Activated CD4-positive, alpha-beta T cell treated with anti-CD3 and anti-CD28 coated beads, Interleukin-2, amount 50 U/mL, for 16 hours (primary cell): ENCODE data around the gene THTPA.
"Not testable (repeated sequence)": the region's sequence is repeated elsewhere in the genome, so short reads cannot be mapped to it uniquely, and the experiment has no call there.

Source experiments
- DNase-seq: peaks from one replicate; pipeline ENCODE4 v3.0.0-alpha.2; 2020

The THTPA gene

DNA sequence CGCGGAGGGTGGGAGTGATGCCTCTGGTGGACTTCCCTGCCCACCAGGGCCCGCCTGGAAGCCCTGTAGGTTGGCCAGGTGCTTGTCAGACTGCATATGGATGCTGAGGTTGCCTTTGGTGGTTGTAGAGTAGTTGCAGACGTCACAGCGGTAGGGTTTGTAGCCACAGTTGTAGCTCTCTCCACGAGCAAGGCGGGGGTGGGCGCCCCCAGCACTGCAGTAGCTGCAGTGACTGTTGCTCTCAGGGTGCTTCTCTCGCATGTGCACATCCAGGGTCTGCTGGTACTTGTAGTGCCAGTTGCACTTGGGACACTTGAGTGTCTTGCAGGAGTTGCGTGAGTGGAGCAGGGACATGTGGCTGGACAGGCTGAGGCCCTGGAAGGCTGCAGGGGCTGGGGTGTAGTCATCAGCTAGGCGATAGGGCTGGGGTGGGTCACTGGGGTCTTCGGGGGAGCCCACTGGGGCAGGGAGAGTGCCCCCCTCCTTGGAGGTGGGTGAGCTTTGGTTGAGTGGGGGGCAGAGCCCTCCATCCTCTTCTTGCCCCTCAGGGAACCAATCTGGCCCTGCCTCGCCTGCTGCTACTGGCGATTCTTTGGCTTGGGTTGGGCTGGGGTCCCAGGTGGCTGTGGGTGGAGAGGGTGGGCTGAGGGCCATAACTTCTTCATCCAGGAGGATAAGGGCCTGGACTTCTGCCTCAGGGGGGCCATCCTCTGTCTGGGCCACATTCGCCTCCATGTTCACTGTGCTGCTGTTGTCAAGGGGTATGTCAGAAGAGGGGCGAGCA, 22.2 kb upstream of the THTPA start:
- DNase-seq = no peak

DNA sequence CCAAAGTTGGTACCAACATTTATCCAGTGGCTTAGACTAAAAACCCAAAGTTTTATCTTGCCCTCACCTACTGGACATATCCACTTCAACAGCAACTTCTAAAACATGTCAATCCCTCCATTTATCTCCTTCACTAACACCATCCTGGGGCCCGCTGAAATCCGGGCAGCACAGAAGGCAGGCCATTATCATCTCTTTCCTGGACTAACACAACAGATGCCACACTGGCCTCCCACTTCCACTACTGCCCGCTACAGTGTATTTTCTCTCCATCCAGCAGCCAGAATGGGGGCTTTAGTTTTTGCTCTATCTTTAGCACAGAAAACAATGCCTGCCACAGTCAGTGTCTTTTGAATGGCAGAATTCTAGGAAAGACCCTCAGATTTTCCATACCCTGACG, 20.1 kb upstream of the THTPA start:
- DNase-seq = no peak

DNA sequence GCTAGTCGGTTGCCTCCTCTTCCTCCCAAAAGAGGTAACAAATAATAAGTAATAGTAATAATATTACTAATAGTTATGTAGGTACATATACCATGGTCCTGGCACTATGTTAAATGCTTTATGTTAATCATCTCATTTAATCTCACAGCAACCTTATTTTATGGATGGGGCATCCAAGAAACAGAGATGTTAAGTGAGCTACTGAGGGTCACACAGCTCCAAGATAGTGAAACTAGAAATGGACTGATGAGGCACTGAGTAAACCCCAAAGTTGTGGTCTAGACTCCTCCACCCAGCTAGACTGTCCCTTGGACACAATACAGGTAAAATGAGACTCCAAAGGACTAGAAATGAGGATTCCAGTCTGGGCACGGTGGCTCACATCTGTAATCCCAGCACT, 19.6 kb upstream of the THTPA start:
- no peak for DNase-seq

- not testable (repeated sequence) for DNase-seq
Observed at GRCh38 chr14:23536906-23537305, 19.2 kb upstream of the THTPA start.

DNA sequence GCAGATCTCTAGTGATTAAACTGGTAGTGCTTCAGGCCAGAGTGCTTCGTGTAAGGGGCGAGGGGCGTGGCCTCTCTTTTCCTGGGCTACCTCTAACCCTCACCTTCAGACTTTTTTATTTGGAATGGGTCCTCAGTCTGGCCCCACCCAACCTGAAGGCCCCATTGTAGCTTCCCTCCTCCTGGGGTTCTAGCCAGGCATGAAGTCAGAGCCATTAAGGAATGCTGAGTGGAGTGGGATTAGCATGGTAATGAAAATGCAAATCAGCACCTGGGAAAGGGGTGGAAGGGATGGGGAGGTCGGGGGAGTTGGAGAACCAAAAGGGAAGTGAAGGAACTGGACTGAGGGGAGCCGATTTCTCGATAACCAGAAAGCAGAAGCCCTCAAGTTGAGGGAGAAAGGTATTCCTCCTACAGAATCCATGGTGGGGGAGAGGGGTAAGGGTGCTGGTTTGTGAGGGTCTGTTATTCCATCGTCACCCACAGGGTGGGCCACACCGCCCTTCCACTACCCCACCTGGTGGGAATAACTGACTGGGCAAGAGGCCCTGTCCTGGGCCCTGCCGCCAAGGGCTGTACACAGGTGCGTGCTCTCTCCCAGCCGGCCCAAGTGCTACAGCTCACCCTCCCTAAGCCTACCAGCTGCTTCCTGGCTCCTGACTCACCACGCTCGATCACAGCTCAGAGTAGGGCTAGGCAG, 18.6 kb upstream of the THTPA start:
- DNase-seq = no peak

DNA sequence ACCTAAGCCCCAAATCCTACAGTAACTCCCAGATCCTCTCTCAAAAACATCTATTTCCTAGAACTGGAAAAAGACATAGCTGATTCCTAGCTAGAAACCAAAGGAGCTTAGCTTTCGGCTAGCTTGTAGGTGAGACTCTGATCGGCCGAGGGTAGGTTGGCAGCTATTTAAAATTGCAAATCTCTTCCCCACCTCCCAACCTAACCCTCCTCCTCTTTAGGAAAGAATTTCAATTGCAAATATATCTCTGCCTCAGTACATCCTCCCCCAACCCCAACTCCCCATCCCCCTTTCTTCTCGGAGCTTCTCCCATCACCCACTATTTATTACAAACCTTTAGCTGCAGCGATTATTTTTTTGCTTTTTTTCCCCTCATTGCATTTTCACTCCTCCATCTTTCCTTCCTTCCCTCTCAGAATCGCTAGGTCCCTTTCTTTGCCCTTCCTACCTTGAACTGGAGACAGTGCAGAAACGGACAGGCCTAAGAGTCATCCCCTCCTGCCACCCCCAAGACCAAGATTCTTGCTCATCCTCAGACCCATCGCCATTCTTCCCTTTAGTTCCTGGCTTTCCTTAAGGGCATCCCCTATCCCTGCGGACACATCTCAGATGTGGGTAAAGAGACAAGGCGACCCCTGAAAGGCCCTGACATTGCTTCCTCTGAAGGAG, 17.9 kb upstream of the THTPA start:
- no peak for DNase-seq

DNA sequence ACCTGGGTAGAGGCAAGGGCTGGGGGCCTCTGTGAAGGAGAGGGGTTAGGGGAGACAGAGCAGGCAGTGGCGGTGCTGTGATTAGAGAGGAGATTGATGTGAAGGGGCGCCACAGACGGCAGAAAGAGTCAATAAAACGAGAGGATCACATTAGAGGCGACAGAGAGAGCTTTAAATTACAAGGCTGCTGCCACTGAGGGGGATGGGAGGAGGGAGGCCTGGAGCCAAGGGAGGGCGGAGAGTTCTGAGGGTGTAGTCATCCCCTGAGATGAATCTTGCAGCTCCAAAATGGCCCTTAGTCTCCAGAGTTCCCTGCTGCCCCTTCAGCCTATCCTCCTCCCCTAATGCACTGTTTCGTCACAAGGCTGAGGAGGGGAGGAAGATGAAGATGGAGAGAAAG, 17.3 kb upstream of the THTPA start:
- no peak for DNase-seq

DNA sequence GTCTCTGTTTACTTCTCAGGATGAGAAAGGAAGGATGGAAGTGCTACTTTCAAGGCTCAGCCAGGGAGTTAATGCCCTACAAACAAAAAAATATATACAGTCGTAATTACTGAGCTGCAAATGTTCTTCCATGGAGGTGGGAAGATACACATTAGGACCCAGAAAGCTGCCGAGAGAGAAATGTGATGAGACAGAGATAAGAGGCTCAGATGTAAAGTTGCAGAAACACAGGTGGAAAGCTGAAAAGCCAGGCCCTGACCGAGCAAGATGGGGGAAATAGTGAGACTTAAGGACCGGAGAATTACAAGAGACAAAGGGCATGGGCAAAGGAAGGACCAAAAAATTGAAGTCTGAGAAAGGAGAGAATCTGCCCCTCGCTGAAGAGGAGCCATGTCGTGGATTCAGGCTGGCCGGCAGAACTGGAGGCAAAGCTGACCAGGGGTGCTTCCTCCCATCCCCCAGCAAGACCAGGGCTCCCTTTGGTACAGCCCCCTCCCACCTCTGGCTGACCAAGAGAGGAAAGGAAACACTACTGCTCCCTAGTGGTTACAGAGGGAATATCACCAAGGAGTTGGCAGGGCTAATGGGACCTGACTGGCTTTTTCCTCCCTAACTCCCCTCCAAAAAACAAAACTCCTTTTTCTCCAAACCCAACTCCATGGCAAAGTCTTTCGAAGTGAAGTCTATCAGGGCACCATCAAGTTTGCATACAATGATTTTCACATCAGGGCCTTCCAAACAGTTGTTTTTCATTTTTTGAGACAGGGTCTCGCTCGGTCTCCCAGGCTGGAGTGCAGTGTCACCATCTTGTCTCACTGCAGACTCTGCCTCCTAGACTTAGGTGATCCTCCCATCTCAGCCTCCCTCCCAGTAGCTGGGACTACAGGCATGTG, 16.6 kb upstream of the THTPA start:
- DNase-seq = peak; percentile 61

DNA sequence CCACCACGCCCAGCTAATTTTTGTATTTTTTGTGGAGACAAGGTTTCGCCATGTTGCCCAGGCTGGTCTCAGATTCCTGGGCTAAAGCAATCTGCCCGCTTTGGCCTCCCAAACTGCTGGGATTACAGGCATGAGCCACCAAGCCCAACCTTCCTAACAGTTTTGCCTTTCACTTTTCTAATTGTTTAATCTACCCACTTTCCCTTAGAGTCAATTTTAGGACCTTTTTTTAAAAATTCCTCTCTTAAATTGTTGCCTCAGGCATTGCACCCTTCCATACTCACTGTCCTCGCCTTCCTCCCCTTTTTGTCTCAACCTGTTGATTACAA, 16.0 kb upstream of the THTPA start:
- DNase-seq = no peak

DNA sequence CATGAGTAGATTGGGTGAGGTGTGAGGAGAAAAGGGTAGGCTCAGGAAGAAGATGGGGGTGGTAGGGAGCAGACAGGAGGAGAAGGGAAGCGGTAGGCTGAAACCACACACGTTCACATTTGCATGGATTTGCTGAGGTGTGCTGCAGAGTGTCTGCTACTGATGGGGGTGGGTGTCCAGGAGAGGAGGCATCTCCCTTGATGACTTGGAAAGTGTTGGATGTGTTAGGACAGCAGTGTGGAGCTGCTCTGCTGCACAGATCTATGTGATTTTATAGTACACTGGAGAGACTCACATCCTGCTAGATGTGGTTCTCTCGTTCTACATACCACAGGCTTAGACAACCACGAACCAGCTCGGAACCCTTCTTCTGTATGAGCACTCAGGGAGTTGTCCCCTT, 13.8 kb upstream of the THTPA start:
- no peak for DNase-seq

- DNase-seq = no peak
Observed at GRCh38 chr14:23543403-23543802, 12.7 kb upstream of the THTPA start.

DNA sequence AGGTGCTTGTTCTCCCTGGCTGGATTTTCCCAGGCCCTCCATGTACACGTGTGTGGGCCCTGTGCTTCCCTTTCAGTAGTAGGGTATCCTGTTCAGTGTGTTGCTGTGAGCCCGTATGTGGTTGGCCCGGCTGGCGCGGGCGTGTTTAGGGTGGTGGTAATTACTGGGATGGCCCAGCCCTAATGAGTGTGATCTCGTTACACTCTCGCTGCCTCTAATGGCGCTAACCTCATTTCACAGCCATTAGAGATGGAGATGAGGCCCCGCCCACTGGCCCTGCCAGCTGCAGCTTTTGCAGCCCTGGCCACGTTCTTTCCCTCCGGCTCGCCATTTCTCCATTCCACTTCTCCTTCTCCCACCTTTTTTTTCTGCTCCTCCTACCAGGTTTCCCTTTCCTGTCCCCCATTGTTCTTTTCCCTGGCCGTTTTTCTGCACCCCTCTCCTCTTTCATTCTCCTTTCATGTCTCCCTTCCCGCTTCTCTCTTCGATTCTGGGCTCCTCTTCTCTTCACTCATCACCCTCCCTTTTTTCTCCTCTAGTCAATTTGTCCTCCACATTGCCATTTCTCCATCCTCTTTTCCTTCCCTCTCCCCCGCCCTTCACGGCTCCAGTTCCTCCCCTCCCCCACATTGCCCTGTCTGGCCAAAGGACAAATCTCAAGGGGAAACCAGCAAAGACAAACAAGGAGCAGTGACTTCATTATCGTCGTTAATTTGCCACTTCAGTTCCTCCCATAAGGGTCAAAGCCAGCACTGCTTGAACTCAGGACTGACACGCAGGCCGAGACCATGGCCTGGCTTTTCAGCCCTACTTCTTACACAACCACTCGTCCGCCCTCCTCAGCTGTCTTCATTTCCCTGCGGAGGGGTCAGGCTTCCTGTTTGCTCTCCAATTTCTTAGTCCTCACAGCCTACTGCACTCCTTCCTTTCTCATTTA, 11.3 kb upstream of the THTPA start:
- no peak for DNase-seq

- no peak for DNase-seq
Observed at GRCh38 chr14:23545740-23546365, 10.2 kb upstream of the THTPA start.

GRCh38 chr14:23546450-23547035, 9.5 kb upstream of the THTPA start:
- DNase-seq = no peak

DNA sequence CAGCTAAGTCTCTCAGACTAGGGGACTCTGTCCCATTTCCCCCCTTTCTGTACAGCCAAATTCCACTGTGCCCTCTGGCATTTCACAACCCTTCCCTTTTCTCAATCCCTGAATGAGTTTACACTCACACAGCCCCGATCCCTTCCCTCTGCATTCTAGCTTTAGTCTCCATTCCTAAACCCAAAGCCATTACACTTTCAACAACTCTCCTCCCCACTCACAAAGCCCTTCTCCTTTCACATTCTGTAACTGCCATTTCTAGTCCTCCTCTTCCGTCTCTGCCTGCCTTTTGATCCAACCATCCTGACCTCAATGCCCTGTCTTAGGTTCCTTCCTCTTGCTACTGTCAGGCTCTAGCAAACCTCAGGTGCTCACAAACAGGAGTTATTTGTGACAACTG, 8.1 kb upstream of the THTPA start:
- DNase-seq = no peak

DNA sequence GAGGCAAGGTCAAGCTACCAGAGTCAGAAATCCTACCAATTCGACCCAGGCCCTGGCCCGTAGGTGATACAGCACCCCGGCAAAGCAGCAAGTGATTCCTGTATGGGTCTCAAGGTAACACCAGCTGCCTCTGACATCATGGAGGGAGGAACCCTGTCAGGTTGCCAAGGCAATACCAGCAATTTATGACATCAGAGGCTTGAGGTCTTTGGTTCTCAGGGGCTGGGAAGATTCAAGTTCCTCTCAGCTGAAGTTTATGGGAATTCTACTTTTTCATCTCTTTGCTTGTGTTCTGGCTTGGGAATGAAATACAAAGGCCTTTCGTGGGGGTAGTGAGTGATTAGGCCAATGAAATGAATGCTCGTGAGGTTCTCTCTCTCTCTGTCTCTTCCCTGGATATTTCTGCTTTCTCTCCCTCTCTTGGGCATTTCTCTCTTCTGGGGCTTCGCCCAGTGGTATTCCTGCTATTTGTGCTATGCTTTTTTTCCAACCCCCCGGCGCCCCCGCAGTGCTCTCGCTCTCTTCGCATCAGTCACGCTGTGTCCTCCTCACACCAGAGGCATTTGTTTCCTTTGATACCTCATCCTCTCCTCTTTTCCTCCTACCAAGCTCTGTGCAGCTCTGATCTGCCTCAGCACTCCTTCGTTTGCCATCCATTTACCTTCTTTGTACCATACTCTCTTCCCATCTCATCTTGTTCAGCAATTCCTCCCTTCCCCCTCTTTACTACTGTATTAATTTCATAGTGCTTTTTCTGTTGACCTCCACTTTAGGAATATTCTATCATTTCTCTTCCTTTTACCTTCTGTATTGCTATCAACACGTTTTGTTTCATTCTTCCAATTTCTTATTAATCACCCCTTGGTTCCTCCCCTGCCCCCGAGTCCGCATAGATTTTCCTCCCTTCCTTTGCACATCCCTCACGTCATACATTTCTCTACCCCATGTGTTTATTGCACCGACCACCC, 7.4 kb upstream of the THTPA start:
- no peak for DNase-seq

DNA sequence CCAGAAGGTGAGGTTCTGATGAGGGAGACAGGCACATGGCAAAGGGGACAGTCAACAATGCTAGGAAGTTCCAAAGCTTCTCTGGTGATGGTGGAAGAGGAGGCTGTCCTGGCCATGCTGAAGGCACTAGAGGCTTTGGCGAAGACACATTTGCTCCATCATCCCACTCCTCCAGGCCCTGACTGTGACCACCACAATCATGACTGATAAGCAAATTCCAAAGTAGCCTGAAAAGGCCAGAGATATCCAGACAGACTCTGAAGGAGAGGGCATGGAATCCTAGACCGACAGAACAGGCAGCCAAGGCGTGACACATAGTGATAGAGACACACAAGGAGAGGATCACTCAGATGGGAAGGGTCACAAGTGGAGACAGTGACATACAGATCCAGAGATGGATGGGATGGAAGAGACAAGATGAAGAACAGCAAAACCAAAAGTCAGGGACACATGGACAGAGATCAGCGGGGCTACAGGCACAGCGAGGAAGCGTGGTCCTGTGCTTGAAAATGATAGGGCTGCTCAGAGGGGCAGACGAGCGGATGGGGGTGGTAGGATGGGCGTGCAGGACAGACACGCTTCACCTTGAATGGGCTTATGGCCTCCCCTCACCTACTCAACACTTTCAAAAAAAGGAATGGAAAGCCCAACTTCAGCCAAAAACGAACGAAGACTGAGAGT, 5.8 kb upstream of the THTPA start:
- DNase-seq = no peak

DNA sequence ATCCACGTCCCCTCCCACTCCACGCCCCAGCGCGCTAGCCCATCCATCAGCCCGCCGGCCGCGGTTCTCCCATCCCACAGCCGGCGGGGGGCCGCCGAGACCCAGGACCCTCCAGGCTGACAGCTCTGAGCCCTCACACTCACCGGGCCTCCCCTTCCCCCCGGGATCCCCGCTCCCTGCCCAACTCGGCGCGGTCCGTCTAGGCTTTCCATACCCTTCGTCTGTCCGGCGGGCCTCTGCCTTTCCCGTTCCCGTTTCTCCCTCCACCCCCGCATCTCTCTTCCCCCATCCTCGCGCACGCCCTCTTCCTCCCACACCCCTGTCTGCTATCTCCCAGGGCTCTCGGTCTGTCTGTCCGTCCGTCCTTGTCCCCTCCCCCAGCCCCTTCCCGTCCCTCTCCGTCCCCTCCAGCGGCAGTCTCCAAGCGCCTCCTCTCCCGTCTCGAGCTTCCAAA, 5.2 kb upstream of the THTPA start:
- DNase-seq = no peak
